GM19238 (cell line): Measurements from ENCODE around the gene MYBBP1A.
A peak's percentile ranks its signal among the peaks of the same experiment; 100 is the strongest.

ENCODE experiments used
- DNase-seq: peaks from one replicate; pipeline ENCODE4 v3.0.0; 2011; ENCODE audit warnings: low spot score; ENCODE audit not compliant: insufficient read length

Gene MYBBP1A

DNA sequence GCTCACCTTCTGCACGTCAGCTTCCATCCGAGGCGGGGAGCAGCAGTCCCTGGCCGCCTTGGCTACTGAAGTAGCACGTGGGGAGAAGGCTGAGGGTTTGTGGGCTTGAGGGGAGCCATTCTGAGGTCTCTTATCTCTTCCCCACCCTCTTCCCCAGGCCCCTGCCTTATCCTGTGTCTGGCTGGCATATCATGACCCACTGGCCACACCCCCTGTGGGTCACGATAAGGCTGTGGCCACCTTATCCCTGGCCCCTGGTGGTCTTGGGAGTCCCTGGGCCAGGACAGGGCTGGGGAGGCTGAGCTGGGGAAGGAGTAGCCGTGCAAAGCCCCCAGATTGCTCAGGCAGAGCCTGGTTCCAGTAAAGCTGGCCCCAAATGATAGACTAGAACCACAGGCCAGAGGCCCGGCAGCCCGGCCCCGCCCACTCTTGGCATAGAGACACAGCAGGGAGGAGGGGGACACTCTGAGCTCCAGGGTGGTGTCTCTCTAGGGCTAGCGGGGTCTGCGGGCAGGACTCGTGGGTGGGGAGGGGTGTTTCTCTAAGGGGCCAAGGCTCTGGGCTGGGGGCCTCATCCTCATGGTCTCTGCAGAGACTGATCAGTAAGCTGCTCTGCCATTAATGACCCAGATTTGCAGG is 48.9 kb downstream of the MYBBP1A start:
- no peak for DNase-seq

- no peak for DNase-seq
Observed at GRCh38 chr17:4505187-4505586, 50.0 kb downstream of the MYBBP1A start.

DNA sequence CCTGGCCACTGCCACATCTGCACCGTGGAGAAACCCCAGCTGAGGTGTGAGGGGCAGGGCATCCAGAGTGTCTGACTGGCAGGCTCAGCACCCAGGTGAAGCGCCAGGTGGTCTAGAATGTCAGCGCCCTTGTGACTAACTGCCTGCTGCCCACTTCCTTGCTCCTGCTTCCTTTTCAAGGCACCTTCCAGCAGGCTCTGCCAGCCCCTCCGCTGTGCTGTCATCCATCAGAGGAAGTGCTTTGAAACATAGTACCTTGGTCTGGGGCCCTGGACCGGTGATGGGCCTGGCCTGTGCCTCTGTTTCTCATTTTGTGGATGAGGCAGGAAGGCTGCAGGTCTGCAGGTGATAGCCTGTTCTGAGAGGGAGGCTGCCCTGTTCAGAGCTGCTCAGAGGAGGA is 51.0 kb downstream of the MYBBP1A start:
- DNase-seq: no peak

- DNase-seq: no peak
Observed at GRCh38 chr17:4503283-4504025, 51.7 kb downstream of the MYBBP1A start.

DNA sequence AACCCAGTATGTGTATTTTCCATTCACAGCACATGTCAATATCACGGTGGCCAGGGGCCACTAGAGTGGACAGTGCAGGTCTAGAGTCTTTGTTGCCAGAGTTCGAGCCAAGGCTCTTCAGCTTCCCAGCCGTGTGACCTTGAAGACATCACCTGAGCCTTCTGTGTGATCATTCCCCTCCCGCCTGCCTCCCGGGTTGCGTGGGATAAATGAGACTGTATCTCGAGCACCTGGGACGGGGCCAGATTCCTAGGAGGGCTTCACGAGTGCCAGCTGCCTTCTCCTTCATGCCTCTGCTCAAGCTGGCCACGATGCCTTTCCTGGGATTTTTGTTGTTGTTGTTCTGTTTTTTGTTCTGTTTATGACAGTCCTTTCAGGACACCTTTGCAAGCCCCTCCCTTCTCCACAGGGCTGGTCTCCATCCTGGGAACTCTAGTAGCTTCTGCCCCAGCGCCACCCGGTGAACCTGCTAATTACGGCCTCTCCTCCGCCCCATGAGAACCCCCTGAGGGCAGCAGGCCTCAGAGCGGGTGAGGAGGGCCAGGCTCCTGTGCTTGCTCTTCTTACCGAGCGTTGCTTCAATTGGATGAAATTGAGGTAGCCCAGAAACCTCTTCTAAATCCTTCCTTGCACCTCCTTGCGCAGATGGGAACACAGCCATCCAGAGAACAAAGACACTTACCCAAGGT is 52.6 kb downstream of the MYBBP1A start:
- DNase-seq: no peak

DNA sequence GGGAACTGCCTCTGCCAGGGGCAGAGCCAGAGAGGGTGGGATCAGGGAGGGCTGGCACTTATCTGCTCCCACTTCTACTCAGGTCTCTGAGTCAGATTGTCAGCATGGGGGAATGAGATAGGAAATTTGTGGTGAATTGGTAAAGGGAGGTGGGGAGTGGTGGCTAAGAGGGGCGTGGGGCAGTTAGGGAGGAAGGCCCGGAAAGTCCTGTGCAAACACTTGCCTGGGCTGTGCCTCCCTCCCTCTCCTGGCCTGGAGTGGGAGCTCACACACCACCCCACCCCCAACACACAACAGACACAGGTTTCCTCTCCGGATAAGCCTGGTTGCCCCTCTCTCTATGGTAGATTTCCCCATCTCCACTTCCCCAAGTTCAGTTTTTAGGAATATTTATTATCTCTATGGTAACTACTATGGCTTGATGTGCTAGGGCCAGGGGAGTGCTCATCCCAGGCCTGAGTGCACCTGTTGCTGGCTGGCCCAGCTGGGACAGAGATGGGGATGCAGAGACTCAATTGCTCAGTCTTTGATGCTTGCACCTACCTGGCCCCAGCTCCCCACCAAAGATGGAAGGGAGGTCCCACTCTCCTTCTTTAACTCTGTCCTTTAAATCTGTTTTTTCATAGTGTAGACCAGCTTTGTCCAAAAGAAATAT is 53.8 kb downstream of the MYBBP1A start:
- no peak for DNase-seq

DNA sequence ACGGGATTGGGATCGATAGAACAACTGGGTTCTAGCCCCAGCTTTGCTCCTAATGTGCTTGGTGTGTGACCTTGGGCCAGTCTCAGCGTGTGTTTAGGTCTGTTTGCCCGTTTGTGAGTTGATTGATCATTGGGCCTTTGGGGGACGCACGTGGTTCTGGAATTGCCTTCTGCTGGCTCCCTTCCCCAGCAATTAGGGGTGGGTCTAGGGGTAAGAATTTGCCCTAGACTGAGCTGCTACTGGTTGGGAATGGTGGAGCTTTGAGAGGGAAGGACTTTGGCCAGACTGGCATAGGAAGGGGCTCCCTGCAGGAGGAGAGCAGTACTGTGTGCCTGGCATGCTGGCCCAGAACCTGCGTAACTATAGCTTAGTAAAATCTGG is 55.0 kb downstream of the MYBBP1A start:
- DNase-seq: no peak

DNA sequence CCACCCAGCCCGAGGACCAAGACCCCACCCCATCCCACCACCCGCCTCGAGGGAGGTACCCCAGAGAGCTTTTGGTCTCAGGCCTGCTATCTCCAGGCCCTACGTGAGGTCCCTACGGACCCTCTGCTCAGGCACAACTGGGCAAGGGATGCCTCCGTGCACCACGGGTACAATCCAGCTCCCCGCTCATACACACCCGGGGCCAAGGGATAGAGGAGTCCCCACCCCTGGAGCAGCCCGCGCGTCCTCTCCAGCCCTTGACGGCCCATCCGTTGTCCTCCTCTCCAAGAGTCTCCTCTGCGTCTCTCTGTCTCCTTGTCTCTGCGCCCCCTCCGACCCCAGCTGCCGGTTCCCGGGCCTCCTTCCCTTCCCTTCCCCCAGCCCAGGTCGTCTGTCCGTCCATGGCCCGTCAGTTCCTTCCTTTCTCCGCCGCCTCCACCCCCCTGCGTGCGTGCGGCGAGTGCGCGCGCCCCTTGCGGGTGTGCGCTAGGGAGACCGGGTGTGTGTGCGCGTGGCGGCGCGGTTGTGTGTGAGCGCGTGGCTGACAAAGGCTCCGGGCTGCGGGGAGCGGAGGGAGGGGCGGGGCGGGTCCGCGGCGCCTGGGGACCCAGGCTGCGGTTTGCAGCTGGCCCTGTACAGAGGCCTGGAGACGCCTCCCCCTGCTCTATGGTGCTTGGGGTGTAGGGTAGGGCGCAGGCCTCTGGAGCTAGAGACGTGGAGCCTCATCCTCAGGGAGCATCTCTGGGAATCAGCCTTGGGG is 55.6 kb downstream of the MYBBP1A start:
- no peak for DNase-seq

GRCh38 chr17:4498461-4499397 is 56.5 kb downstream of the MYBBP1A start, which contains the start of gene SPNS2:
Gene SPNS2, plus strand, starts transcription at chr17:4498881. Its CDS starts 167 bp downstream, at chr17:4499048.
- DNase-seq: peak; percentile 82

DNA sequence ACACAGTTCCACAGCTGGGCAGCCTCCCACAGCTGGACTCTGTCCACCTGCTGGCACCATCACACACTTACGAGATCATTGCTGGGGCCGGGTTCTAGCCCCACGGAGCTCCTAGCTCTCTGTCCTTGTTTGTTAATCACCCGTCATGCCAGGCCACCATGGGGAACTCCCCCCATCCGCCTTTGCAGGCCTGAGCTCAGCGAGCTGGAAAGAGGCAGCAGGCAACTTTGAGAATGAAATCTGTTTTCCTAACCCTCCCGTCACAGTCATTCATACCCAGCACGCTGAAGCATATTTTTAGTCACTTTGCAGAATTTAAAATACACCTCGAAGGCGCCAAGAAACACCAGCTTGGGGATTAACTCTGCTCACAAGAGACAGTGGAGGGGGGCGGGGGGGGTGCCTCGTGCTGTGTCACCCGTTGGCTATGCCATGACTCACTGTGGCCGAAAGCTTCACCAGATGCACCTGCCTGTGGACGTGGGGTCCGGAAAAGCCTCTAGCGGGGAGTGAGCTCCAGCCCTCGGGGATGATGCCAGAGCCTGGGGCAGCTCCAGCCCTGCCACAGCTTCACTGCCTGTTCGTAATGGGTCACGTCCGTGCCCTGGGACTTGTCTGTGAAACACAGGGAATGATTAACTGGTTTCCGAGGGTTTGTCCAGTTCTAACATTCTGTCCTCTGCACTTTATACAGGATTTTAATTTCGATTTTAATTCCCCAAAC is 57.9 kb downstream of the MYBBP1A start:
- no peak for DNase-seq

DNA sequence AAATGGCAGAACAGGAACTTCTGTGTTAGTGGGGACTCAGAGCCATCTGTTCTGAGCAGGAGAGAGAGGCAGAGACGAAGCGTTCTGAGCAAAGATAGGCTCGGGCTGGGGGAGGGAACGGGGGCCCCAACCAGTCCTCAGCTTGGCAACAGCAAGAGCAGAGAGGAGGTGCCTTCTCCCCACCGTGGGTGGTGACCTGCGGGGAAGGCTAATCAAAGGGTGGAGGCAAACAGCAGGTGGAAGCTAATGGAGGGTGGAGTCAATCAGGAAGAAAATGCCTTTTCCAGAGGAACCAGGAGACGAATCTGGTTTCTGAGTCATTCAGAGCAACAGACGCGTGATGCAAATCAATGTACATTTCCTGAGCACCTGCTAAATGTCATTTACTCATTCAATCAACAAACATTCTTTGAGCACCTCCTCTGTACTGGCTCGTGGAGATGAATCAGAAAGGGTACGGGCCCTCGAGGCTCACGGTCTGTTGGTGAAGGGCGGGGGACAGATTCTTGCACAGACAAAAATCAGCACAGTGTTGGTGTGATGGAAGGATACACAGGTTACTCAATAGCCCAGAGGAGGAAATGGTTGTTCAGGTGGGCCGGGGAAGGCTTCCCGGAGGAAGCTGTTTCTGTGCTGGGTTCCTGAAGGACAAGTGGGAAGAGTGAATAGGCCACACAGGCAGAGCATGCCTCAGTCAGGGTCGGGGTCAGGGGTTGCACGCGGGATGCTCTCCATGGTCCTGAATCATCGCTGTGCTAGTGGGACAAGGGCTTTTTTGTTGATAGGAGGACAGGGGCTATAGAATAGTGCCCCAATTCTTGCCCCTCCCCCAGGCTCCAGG is 62.2 kb downstream of the MYBBP1A start:
- no peak for DNase-seq

GRCh38 chr17:4490637-4491061 is 64.5 kb downstream of the MYBBP1A start:
- no peak for DNase-seq

- no peak for DNase-seq
Observed at GRCh38 chr17:4490109-4490591, 65.0 kb downstream of the MYBBP1A start.

- no peak for DNase-seq
Observed at GRCh38 chr17:4488989-4489595, 66.1 kb downstream of the MYBBP1A start.
